ENCODE measurements around the gene CCDC144A.
"Not testable (repeated sequence)": the region's sequence is repeated elsewhere in the genome, so short reads cannot be mapped to it uniquely, and the experiment has no call there.

Gene CCDC144A

GRCh38 chr17:16820161-16820877 lies 130.3 kb downstream of the CCDC144A start:
- DNase-seq (ENCODE audit: low read depth), result peak; percentile 16

- DNase-seq (ENCODE audit: low read depth), result no peak
Observed at GRCh38 chr17:16820979-16821543, 131.0 kb downstream of the CCDC144A start.

GRCh38 chr17:16822133-16822532 lies 132.1 kb downstream of the CCDC144A start:
- DNase-seq (ENCODE audit: low read depth), result not testable (repeated sequence)

GRCh38 chr17:16823768-16824406 lies 133.8 kb downstream of the CCDC144A start:
- DNase-seq (ENCODE audit: low read depth), result not testable (repeated sequence)
